CD1c-positive myeloid dendritic cell (primary cell): ENCODE results near the gene CLIP1.
"Not testable (repeated sequence)": the region's sequence is repeated elsewhere in the genome, so short reads cannot be mapped to it uniquely, and the experiment has no call there.

Experiments
- DNase-seq: peaks from one replicate; pipeline ENCODE4 v3.0.0-alpha.2; 2016; ENCODE audit errors: extremely low spot score

CLIP1 gene

DNA sequence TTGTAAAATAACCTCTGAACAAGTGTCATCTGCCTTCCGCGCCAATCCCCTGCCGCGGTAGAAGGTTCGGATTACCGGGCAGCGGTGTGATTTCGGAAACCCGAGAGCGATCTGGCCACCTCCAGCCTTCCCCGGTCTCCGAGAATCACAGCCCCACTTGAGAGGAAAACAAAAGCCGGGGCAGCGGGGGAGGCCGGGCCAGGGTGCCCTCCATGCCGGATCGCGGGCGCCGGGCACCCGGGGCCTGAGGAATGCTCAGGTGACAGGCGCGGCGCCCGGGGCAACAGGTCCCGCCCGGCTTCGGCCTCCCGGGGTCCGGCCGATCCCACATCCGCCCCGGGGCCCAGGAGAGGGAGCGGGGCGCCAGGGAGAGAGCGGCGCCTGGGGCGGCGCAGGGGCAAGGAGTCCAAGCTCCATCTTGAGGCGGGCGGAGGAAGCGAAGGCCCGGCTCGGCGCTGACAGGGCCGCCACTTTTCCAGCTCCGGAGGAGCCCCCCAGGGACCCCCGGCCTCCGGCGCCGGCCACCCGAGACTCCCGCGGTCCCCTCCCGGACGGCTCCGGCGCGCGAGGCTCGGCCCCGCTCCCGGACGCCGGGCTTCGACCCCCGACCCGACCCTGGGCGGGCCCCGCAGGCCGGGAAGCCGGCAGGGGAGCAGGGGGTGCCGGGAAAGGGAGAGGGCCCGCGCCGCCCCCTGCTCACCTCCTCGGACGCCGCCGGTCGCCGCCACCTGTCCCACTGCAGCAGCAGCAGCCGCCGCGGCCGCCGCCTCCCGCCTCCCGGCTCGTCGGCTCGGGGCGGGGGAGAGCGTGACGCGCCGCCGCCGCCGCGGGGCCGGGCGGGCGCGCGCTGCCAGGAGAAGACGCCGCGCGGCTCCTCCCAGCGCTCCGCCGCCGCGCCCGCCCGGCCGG is at the start of gene CLIP1:
TSS of gene CLIP1 (minus strand) at position 849 of the 909 bp plus-strand sequence. CDS start 42,217 bp downstream, outside the sequence.
- DNase-seq: peak; percentile 80

DNA sequence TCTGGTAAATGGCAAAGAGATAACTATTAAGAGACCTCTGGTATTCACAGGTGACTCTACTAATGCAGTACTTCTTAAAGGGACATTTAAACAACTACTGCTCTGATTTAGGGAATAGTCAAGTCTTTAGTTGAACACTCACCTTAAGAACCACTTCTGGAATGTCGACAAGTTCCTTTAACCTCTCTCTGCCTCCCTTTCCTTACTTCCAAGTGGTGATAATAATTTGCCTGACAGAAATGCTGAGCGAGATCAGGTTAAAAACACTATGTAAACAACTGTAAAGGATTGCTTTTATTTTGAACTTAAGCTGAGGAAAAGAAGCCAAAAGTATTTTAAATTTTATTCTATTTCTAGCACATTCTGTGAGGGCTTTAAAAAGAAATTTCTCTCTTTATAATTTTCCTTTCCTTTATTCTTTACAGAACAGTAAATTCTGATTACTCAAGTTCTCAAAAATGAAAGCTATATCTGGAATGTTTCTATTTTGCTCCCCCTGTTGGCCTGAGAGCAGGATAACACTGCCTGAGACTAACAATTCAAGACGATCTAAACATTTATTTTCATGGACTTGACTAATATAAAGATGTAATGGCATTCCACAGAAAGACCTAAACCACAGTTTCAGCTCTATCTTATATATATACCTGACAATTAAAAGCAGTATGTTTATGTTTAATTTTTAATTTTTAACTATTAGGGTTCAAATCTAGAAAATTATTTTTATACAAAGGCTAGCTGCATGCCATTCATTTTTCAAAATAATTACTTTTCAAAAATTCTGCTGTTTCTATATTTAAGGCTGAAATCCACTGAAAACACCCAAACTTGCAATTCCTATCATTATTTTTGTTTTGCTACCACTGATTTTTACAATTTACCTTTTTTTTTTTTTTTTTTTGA is 49.1 kb upstream of the CLIP1 start:
- peak; percentile 77 for DNase-seq

DNA sequence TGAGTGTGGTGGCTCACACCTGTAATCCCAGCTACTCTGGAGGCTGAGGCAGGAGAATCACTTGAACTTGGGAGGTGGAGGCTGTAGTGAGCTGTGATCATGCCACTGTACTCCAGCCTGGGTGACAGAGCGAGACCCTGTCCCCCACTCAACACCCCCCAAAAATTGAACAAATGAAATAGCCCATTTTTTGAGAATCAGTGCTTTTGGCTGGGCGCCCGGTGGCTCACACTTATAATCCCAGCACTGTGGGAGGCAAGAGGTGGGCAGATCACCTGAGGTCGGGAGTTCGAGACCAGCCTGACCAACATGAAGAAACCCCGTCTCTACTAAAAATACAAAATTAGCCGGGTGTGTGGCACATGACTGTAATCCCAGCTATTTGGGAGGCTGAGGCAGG is 48.1 kb upstream of the CLIP1 start:
- not testable (repeated sequence) for DNase-seq

DNA sequence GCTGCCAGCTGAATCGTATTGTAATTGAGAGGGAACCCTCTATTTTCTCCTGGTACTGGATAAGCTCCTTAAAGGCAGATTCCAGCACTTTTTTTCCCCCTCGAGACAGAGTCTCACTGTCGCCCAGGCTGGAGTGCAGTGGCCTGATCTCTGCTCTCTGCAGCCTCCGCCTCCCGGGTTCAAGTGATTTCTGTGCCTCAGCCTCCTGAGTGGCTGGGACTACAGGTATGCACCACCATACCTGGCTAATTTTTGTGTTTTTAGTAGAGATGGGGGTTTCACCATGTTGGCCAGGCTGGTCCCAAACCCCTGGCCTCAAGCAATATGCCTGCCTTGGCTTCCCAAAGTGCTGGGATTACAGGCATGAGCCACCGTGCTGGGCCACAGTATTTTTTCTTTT is 47.4 kb upstream of the CLIP1 start:
- DNase-seq: not testable (repeated sequence)

DNA sequence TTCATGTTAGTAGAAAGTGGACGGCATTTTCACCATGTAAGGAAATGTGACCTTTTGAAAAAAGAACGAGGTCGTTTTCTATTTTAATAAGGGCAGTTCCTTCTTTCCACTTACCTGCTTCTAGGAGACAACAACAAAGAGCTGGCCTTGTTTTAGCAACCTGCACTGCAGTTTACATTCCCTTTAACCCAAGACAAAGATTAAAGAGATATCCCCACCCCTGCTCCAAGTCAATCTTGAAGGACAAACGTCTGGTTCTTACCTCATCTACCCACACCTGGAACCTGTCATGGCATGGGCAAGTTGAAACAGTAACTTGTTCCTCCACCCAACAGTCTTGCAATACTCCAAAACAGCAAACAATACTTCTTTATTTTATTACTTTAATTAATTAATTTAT is 45.5 kb upstream of the CLIP1 start:
- DNase-seq: no peak

DNA sequence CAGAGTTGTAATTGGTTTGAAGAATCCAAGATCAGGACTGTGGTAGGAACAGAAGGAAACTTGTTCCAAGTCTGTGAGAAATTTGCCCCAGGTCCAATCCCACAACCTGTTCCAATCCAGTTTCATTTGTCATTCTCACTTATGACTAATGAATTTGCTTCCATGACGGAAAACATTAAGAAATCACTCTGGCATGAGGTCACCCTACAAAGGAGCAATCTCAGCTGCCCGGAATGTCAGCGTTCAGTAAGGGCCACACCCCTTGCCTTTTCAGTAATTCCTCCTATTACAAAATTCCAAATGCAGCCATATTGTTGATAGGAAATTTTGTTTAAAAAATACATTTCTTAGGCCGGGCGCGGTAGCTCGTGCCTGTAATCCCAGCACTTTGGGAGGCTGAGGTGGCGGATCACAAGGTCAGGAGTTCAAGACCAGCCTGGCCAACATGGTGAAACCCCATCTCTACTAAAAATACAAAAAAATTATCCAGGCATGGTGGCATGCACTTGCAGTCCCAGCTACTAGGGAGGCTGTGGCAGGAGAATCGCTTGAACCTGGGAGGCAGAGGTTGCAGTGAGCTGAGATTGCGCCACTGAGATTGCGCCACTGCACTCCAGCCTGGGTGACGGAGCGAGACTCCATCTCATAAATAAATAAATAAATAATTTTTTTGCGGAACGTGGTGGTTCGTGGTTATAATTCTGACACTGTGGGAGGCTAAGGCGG is 42.0 kb upstream of the CLIP1 start:
- peak; percentile 69 for DNase-seq

DNA sequence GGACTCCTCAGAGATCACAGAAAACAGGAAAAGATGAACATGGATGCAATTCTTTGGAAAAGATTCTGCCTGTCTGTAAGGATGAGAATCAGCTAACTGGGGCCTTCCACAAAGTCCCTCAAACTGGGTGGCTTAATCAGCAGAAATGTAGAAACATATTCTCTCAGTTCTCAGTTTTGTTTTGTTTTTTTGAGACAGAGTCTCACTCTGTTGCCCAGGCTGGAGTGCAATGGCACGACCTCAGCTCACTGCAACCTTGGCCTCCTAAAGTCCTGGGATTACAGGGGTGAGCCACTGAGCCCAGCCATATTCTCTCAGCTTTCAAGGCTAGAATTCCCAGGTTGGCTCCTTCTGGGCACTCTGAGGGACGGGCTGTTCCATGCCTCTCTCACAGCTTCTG is 38.2 kb upstream of the CLIP1 start:
- DNase-seq: no peak

DNA sequence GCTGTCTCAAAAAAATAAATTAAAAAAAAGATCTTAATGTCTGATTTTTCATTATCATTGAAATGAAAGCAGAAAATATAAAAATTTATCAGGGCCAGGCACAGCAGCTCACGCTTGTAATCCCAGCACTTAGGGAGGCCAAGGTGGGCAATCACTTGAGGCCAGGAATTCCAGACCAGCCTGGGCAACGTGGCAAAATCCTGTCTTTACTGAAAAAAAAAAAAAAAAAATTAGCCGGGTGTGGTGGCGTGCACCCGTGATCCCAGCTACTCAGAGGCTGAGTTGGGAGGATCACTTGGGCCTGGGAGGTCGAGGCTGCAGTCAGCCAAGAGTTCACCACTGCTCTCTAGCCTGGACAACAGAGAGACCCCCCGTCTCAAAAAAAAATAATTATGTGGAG is 37.6 kb upstream of the CLIP1 start:
- DNase-seq: no peak

DNA sequence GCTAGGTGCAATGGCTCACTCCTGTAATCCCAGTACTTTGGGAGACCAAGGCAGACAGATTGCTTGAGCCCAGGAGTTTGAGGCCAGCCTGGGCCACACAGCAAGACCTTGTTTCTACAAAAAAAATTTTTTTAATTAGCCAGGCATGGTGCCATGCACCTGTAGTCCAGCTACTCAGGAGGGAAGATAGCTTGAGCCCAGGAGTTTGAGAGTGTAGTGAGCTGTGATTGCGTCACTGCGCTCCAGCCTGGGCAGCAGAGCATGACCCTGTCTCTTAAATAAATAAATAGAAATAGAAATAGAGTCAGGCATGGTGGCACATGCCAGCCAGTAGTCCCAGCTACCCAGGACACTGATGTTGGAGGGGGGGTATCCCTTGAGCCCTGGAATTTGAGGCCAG is 36.7 kb upstream of the CLIP1 start:
- DNase-seq: no peak

DNA sequence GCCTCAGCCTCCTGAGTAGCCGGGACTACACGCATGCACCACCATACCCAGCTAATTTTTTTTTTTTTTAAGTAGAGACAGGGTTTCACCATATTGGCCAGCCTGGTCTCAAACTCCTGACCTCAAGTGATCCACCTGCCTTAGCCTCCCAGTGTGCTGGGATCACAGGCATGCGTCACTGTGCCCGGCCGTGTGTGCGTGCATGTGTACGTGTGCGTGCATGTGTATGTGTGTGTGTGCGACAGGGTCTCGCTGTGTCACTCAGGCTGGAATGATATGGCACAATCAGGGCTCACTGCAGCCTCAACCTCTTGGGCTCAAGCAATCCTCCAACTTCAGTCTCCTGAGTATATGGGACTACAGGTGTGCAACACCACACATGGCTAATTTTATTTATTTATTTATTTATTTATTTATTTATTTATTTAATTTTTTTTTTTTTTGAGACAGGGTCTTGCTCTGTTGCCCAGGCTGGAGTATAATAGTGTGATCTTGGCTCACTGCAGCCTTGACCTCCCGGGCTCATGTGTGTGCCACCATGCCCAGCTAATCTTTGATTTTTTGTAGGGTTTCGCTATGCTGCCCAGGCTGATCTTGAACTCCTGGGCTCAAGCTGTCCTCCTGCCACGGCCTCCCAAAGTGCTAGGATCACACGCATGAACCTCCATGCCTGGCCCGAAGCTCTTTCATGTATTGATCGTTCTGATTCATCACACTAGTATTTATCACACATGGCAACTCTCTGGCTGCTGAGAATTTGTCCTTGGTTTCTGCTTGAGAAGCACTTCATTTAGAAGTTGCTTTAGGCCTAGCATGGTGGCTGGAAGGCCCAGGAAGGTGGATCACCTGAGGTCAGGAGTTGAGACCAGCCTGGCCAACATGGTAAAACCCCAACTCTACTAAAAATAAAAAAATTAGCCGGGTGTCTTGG is 35.9 kb upstream of the CLIP1 start:
- no peak for DNase-seq

DNA sequence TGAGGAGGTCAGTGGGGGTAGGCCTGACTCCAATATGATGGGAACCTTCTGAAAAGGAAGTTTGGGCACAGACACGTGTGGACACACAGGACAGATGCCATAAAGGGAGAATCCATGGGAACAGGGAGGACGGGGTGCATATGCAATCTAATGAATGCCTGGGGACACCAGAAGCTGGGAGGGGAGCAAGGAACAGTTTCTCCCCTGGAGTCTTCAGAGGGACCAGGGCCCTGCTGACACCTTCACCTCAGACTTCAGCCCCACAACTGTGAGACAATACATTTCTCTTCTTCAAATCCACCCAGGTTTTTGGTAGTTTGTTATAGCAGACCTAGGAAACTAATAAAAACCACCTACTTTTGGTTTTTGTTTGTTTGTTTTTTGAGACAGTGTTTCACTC is 35.2 kb upstream of the CLIP1 start:
- DNase-seq: no peak

DNA sequence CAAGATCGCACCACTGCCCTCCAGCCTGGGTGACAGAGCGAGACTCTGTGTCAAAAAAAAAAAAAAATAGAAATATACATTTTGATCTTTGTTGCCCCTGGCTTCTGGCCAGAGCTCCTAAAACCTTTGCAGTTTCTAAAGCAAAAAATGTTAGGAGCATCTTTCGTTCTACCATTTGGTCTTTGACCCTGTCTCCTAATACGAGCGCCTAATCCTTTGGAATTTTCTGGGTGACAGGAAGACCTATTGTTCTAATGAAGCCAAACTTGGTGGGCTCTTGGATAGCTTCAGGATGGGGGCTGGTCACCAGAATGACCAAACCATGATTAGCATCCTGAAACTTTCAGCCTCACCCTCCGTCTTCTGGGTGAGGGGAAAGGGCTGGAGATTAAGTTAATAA is 32.3 kb upstream of the CLIP1 start:
- no peak for DNase-seq

DNA sequence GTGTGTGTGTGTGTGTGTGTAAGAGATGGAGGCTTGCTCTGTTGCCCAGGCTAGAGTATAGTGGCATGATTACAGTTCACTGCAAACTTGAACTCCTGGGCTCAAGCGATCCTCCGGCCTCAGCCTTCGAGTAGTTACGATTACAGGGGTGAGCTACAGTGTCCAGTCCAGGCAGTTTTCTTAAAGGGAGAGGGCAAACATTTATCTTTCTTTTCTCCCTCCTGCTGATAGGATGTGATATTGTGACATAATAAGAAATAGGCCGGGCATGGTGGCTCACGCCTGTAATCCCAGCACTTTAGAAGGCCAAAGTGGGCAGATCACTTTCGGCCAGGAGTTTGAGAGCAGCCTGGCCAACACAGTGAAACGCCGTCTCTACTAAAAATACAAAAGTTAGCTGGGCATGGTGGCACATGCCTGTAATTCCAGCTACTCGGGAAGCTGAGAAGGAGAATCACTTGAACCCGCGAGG is 31.8 kb upstream of the CLIP1 start:
- no peak for DNase-seq

DNA sequence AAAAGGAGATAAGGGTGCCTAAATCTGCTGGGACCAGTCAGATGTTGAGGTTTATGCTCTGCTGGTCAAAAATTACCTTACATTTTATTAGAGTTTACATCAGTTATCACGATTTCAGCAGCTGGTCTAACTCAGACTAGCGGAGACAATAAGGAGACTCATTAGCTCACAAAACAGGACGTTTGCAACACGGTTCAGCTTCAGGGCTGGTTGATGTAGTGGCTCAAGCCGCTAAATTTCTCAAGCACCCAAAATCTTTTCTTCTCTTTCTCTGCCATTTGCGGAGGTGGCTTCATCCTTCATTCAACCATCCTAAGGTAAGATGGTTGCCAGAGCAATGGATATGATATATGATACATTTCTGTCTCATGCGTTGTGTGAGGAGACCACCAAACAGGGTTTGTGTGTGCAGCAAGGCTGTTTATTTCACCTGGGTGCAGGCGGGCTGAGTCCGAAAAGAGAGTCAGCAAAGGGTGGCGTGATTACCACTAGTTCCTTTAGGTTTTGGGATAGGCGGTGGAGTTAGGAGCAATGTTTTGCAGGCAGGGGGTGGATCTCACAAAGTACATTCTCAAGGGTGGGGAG is 30.3 kb upstream of the CLIP1 start:
- no peak for DNase-seq

DNA sequence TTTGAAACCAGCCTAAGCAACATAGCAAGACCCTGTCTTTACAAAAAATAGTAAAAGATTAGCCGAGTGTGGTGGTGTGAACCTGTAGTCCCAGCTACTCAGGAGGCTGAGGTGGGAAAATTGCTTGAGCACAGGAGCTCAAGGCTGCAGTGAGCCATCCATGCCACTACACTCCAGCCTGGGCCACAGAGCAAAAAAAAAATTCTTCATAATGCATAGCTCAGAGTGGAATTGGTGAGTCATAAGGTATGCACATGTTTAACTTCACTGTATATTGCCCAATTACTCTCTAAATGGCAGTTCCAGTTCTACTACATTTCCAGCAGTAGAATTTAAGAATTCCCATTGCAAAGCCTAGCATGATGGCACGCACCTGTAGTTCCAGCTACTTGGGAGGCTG is 26.8 kb upstream of the CLIP1 start:
- DNase-seq: peak; percentile 45

DNA sequence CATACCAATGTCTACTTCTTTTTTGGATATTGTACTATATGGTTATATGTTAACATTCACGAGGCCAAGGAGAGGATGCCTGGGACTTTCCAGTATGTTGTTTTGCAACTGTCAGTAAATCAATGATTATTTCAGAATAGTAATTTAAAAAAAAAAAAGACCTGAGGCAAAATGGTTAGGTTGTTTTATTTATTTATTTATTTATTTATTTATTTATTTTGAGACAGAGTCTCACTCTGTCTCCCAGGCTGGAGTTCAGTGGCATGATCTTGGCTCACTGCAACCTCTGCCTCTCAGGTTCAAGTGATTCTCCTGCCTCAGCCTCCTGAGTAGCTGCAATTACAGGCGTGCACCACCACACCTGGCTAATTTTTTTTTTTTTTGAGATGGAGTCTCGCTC is 25.4 kb upstream of the CLIP1 start:
- not testable (repeated sequence) for DNase-seq

DNA sequence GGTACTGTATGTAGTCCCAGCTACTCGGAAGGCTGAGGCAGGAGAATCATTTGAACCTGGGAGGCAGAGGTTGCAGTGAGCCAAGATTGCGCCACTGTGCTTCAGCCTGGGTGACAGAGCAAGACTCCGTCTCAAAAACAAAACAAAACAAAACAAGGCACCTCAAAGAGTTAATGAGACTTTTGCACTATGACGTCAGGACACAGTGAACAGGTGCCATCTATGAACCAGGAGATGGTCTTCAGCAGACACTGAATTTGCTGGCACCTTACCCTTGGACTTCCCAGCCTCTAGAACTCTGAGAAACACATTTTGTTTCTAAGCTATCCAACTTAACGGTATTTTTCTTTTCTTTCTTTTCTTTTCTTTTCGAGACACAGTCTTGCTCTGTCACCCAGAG is 23.9 kb upstream of the CLIP1 start:
- not testable (repeated sequence) for DNase-seq

DNA sequence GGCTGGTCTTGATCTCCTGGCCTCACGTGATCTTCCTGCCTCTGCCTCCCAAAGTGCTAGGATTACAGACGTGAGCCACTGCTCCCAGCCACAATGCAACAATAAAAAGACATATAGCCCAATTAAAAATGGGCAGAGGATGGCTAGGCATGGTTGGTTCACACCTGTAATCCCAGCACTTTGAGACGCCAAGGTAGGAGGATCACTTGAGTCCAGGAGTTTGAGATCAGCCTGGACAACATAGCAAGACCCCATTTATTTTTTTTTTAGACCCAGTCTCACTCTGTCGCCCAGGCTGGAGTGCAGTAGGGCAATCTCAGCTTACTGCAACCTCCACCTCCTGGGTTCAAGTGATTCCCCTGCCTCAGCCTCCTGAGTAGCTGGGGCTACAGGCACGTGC is 21.6 kb upstream of the CLIP1 start:
- not testable (repeated sequence) for DNase-seq

DNA sequence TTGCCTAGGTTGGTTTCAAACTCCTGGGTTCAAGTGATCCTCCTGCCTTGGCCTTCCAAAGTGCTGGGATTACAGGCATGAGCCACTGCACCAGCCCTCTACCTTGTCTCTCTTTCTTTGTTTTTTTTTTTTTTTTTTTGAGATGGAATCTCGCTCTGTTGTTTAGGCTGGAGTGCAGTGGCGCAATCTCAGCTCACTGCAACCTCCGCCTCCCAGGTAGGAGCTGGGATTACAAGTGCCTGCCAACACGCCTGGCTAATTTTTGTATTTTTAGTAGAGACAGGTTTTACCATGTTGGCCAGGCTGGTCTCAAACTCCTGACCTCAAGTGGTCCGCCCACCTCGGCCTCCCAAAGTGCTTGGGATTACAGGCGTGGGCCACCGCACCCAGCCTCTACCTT is 16.4 kb upstream of the CLIP1 start:
- DNase-seq: not testable (repeated sequence)

DNA sequence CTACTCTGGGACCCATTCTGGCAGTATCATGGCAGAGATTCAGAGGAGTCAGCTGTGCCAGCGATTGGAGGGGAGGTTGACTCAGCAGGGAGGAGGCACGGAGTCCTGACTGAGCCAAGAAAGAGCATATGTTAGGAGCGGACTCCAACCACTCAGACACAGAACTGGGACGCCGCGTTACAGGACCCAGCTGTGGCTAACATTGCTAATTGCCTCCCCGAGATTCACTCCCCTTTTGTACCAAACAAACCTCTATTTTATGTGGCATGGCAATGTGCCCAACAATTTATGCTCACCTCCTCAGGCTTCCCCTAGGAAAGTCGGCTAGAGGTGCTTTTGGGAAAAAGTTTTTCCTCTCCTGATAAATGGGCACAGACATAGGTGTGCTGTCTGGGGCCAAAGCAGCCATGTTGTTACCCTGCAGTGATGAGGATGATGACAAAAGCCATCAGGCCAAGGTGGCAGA is 15.2 kb upstream of the CLIP1 start:
- no peak for DNase-seq
